K562 (cell line): ENCODE results near the gene CA5B. TPM values are rescaled to one million over a fixed set of nuclear protein-coding genes. Genes with fewer than 3 reads are reported as not detected.

ENCODE experiments used
- BCLAF1 ChIP-seq, 2 experiments: fragments of 450-650 bp in 1 of 2; IDR thresholded peaks; 2 replicates each; pipeline ENCODE4 v1.6.1; 2011 to 2017; ENCODE audit warnings: low read depth in 2 of 2, antibody characterized with exemption in 1 of 2, borderline replicate concordance in 1 of 2, low read length in 1 of 2, mild to moderate bottlenecking in 1 of 2, mixed read lengths in 1 of 2; ENCODE audit not compliant: control insufficient read depth in 1 of 2
- CHD7 ChIP-seq: fragments of 200-600 bp; sonication (generic); IDR thresholded peaks from one replicate; pipeline ENCODE4 v1.6.1; 2012; ENCODE audit warnings: mild to moderate bottlenecking, low read depth, low read length, inconsistent platforms
- CREB1 ChIP-seq, 2 experiments: sonication (generic) in 1 of 2; formaldehyde crosslinking in 1 of 2; IDR thresholded peaks; 2 replicates each; pipeline versions ENCODE4 v1.6.1 to v1.8.0; 2012 to 2022; ENCODE audit warnings: inconsistent platforms in 1 of 2, mild to moderate bottlenecking in 1 of 2, missing genetic modification reagents in 1 of 2, moderate library complexity in 1 of 2
- FOS ChIP-seq: IDR thresholded peaks from 3 replicates; pipeline ENCODE4 v1.6.1; 2011; ENCODE audit not compliant: insufficient read length; ENCODE audit errors: extremely low read depth
- HNRNPK ChIP-seq: fragments of 200-400 bp; formaldehyde crosslinking; IDR thresholded peaks from one replicate; pipeline ENCODE4 v1.6.1; 2018; ENCODE audit warnings: mild to moderate bottlenecking, low read depth, low read length; ENCODE audit not compliant: poor library complexity, severe bottlenecking
- NFE2 ChIP-seq: IDR thresholded peaks from 2 replicates; pipeline ENCODE4 v1.6.1; 2014; ENCODE audit warnings: antibody characterized with exemption, low read depth
- RB1 ChIP-seq: fragments of 450-650 bp; IDR thresholded peaks from 2 replicates; pipeline ENCODE4 v1.6.1; 2017; ENCODE audit warnings: low read depth, mild to moderate bottlenecking
- RBM17 ChIP-seq: fragments of 200-400 bp; formaldehyde crosslinking; IDR thresholded peaks from 2 replicates; pipeline ENCODE4 v1.6.1; 2017; ENCODE audit warnings: low read depth, mild to moderate bottlenecking, low read length, borderline replicate concordance
- SETDB1 ChIP-seq: IDR thresholded peaks from one replicate; pipeline ENCODE4 v1.6.1; 2012; ENCODE audit warnings: low read length, control low read depth, inconsistent platforms
- SIN3B ChIP-seq: fragments of 450-650 bp; IDR thresholded peaks from 2 replicates; pipeline ENCODE4 v1.6.1; 2017; ENCODE audit warnings: low read depth, mild to moderate bottlenecking, moderate library complexity
- SP1 ChIP-seq: sonication (generic); formaldehyde crosslinking; IDR thresholded peaks from 2 replicates; pipeline ENCODE4 v1.8.1; 2022; ENCODE audit warnings: mild to moderate bottlenecking, missing genetic modification reagents
- TCF3 ChIP-seq: sonication (generic); formaldehyde crosslinking; IDR thresholded peaks from 2 replicates; pipeline ENCODE4 v1.4.0; 2020; ENCODE audit warnings: mild to moderate bottlenecking, missing genetic modification reagents
- ZNF133 ChIP-seq: fragments of 250-450 bp; sonication (Bioruptor Pico); IDR thresholded peaks from 2 replicates; pipeline ENCODE4 v1.4.0; 2020; ENCODE audit warnings: mild to moderate bottlenecking
- polyA plus RNA-seq, 8 experiments: library from polyadenylated mRNA; depleted of rRNA in 4 of 8; stranded (reverse) in 5 of 8; unstranded in 3 of 8; fragments of >200 nt; fragmentation: Nextera tagmentation in 2 of 8; fragmentation: Illumina TruSeq in 1 of 8; extraction: Ambion mirVana in 2 of 8; extraction: Trizol in 1 of 8; gene quantifications; 2 replicates each; pipeline versions ENCODE4 v1.2.1 to v1.2.3, GENCODE V29; 2011 to 2014; ENCODE audit warnings: inconsistent platforms in 1 of 8, missing spikeins in 1 of 8
- total RNA-seq, 7 experiments: library from RNA; depleted of rRNA in 6 of 7; stranded (reverse); fragments of >200 nt in 6 of 7; fragmentation: Illumina TruSeq in 2 of 7; extraction: Trizol in 2 of 7; gene quantifications; 2 replicates each; pipeline versions ENCODE4 v1.2.1 to v1.2.3, GENCODE V29; 2011 to 2021; ENCODE audit warnings: low replicate concordance in 1 of 7

CA5B gene
- total and polyA plus RNA-seq, 9 of the 15 experiments (the other 6 are each of a cell fraction or from before 2014, with no cell fraction given): 0.55 to 3.7 (median 2.6) TPM

GRCh38 chrX:15739886-15740285, 1.8 kb downstream of the CA5B start (continued):
- TF ChIP-seq BCLAF1 (IDR thresholded peaks at IDR 0.05; ENCODE audit: borderline replicate concordance in 1 of 2, control insufficient read depth in 1 of 2, low read depth in 2 of 2, low read length in 1 of 2) (no peak), SETDB1 (no peak), CHD7 (no peak), CREB1 (IDR thresholded peaks at IDR 0.05) (no peak), CREB1 (CRISPR knock-in tag; IDR thresholded peaks at IDR 0.05) (no peak), ZNF133 (CRISPR knock-in tag) (no peak), RBM17 (no peak), FOS (no peak), SIN3B (no peak), NFE2 (no peak), HNRNPK (no peak), SP1 (no peak), RB1 (no peak), TCF3 (CRISPR knock-in tag) (no peak)
